Caco-2 (cell line): ENCODE measurements around the gene PLXDC2. TPM values are rescaled to one million over a fixed set of nuclear protein-coding genes. Genes with fewer than 3 reads are reported as not detected.

Experiments used
- BruUV-seq: library from RNA; stranded (reverse); fragments of 400-500 nt; replicated peaks from 2 replicates; lab custom pipeline; 2021; lab: Mats Ljungman, UMichigan
- CTCF ChIA-PET: fragments of 300-600 bp; sonication (Branson Sonifier 250); formaldehyde crosslinking; loops from one replicate; lab custom pipeline; 2022; ENCODE audit warnings: antibody characterized with exemption; lab: Charles Lee
- POLR2A ChIA-PET: fragments of 300-600 bp; sonication (Branson Sonifier 250); formaldehyde crosslinking; loops from one replicate; lab custom pipeline; 2022; ENCODE audit warnings: antibody characterized with exemption; lab: Charles Lee
- DNase-seq, 2 experiments: peaks; one replicate each; pipeline versions ENCODE4 v3.0.0 to v3.0.0-alpha.2; 2020 to 2022
- H3K27me3 ChIP-seq: replicated peaks from 2 replicates; pipeline ENCODE4 v1.6.0; 2011; ENCODE audit warnings: low read length; ENCODE audit not compliant: control insufficient read depth, insufficient read depth
- H3K36me3 ChIP-seq: 2 replicates; pipeline ENCODE4 v1.5.1; 2011; ENCODE audit warnings: low read length; ENCODE audit not compliant: control insufficient read depth, insufficient read depth
- H3K4me1 ChIP-seq: fragments of 250-450 bp; sonication (Bioruptor Pico); 2 replicates; pipeline ENCODE4 v1.5.1; 2020; ENCODE audit warnings: mild to moderate bottlenecking
- H3K4me3 ChIP-seq: 2 replicates; pipeline ENCODE4 v1.5.1; 2011; ENCODE audit warnings: low read depth, mild to moderate bottlenecking, control low read depth, low read length
- H3K9me3 ChIP-seq: fragments of 250-450 bp; sonication (Bioruptor Pico); 2 replicates; pipeline ENCODE4 v1.5.1; 2020; ENCODE audit warnings: mild to moderate bottlenecking, moderate library complexity
- H3K27ac Mint-ChIP-seq: one replicate; pipeline ENCODE4 v1.8.0; 2022; ENCODE audit warnings: mixed read lengths; ENCODE audit not compliant: unreplicated experiment
- H3K27me3 Mint-ChIP-seq: one replicate; pipeline ENCODE4 v1.8.0; 2022; ENCODE audit warnings: mixed read lengths; ENCODE audit not compliant: insufficient read depth, unreplicated experiment
- H3K36me3 Mint-ChIP-seq: one replicate; pipeline ENCODE4 v1.8.0; 2022; ENCODE audit warnings: mild to moderate bottlenecking, mixed read lengths; ENCODE audit not compliant: insufficient read depth, unreplicated experiment
- H3K4me1 Mint-ChIP-seq: one replicate; pipeline ENCODE4 v1.8.0; 2022; ENCODE audit warnings: low read depth, mixed read lengths; ENCODE audit not compliant: unreplicated experiment
- H3K4me3 Mint-ChIP-seq: one replicate; pipeline ENCODE4 v1.8.0; 2022; ENCODE audit warnings: mild to moderate bottlenecking, moderate library complexity, mixed read lengths; ENCODE audit not compliant: unreplicated experiment
- H3K9me3 Mint-ChIP-seq: one replicate; pipeline ENCODE4 v1.8.0; 2022; ENCODE audit warnings: mixed read lengths; ENCODE audit not compliant: unreplicated experiment
- intact Hi-C: fragments of 100-400 bp; cut with micrococcal nuclease; formaldehyde crosslinking; loops from one replicate; pipeline ENCODE4 v1.10.0; 2022; ENCODE audit not compliant: unreplicated experiment
- total RNA-seq: library from RNA; stranded (reverse); gene quantifications from 2 replicates; pipeline ENCODE4 v1.2.3, GENCODE V29; 2022
- TF ChIP-seq, protein P1 (sequence below), 2 experiments: fragments of 200-600 bp in 1 of 2; IDR thresholded peaks; 1 replicate in 1 of 2; 2 replicates in 1 of 2; pipeline versions ENCODE4 v1.5.1 to v1.8.0; 2011 to 2022; ENCODE audit warnings: antibody characterized with exemption in 1 of 2, control low read depth in 1 of 2, inconsistent platforms in 1 of 2, low read depth in 1 of 2, low read length in 1 of 2, mild to moderate bottlenecking in 1 of 2, moderate library complexity in 1 of 2; ENCODE audit not compliant: insufficient read depth in 1 of 2, severe bottlenecking in 1 of 2, unreplicated experiment in 1 of 2

PLXDC2 gene
- total RNA-seq, 1 experiment from 2014 or later, result 0.54 TPM

GRCh38 chr10:20221356-20221755, 405.1 kb downstream of the PLXDC2 start:
- ChIA-PET CTCF (no interaction called here), POLR2A (no interaction called here)
- Histone ChIP-seq H3K4me3 (no peak overlapping the region), H3K36me3 (no peaks in the 10 kb centered on the region), H3K4me1 (no peaks in the 10 kb centered on the region), H3K27me3 (no peaks in the 10 kb centered on the region), H3K9me3 (no peaks in the 10 kb centered on the region)
- Mint-ChIP-seq H3K4me1 (no peaks in the 10 kb centered on the region), H3K27me3 (peaks cover under 1% of the 10 kb centered on the region), H3K27ac (no peak overlapping the region), H3K9me3 (no peaks in the 10 kb centered on the region), H3K36me3 (no peaks in the 10 kb centered on the region), H3K4me3 (no peak overlapping the region)
- intact Hi-C loops, result no loop called here
- DNase-seq, result no peak
- BruUV-seq, result no TSS peak
- TF ChIP-seq, protein P1, sequence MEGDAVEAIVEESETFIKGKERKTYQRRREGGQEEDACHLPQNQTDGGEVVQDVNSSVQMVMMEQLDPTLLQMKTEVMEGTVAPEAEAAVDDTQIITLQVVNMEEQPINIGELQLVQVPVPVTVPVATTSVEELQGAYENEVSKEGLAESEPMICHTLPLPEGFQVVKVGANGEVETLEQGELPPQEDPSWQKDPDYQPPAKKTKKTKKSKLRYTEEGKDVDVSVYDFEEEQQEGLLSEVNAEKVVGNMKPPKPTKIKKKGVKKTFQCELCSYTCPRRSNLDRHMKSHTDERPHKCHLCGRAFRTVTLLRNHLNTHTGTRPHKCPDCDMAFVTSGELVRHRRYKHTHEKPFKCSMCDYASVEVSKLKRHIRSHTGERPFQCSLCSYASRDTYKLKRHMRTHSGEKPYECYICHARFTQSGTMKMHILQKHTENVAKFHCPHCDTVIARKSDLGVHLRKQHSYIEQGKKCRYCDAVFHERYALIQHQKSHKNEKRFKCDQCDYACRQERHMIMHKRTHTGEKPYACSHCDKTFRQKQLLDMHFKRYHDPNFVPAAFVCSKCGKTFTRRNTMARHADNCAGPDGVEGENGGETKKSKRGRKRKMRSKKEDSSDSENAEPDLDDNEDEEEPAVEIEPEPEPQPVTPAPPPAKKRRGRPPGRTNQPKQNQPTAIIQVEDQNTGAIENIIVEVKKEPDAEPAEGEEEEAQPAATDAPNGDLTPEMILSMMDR (IDR thresholded peaks at IDR 0.05; ENCODE audit: insufficient read depth in 1 of 2, low read depth in 1 of 2, low read length in 1 of 2, severe bottlenecking in 1 of 2, unreplicated experiment in 1 of 2), result no peak

- BruUV-seq, result no TSS peak
- DNase-seq, result no peak
- H3K27me3 Mint-ChIP-seq, result peaks cover 2% of the 10 kb centered on the region
- H3K4me3 ChIP-seq, result no peak overlapping the region
- H3K36me3 ChIP-seq, result no peaks in the 10 kb centered on the region
- no peaks in the 10 kb centered on the region for H3K4me1 Mint-ChIP-seq
- H3K9me3 Mint-ChIP-seq, result no peaks in the 10 kb centered on the region
- no peak overlapping the region for H3K27ac Mint-ChIP-seq
- H3K27me3 ChIP-seq, result no peaks in the 10 kb centered on the region
- H3K4me1 ChIP-seq, result no peaks in the 10 kb centered on the region
- ChIA-PET POLR2A (no interaction called here), CTCF (no interaction called here)
- H3K9me3 ChIP-seq, result no peaks in the 10 kb centered on the region
- TF ChIP-seq, protein P1 (IDR thresholded peaks at IDR 0.05; ENCODE audit: insufficient read depth in 1 of 2, low read depth in 1 of 2, low read length in 1 of 2, severe bottlenecking in 1 of 2, unreplicated experiment in 1 of 2), result no peak
- intact Hi-C loops, result no loop called here
- no peaks in the 10 kb centered on the region for H3K36me3 Mint-ChIP-seq
- H3K4me3 Mint-ChIP-seq, result no peak overlapping the region
Observed at GRCh38 chr10:20228729-20229128, 412.5 kb downstream of the PLXDC2 start.

GRCh38 chr10:20232079-20232705, 416.0 kb downstream of the PLXDC2 start:
- Histone ChIP-seq H3K4me3 (no peak overlapping the region), H3K9me3 (no peaks in the 10 kb centered on the region), H3K4me1 (no peaks in the 10 kb centered on the region), H3K27me3 (no peaks in the 10 kb centered on the region), H3K36me3 (no peaks in the 10 kb centered on the region)
- no peaks in the 10 kb centered on the region for H3K9me3 Mint-ChIP-seq
- no peak overlapping the region for H3K4me3 Mint-ChIP-seq
- H3K27ac Mint-ChIP-seq, result no peak overlapping the region
- ChIA-PET CTCF (no interaction called here), POLR2A (no interaction called here)
- no TSS peak for BruUV-seq
- intact Hi-C loops, result no loop called here
- H3K36me3 Mint-ChIP-seq, result no peaks in the 10 kb centered on the region
- TF ChIP-seq, protein P1 (IDR thresholded peaks at IDR 0.05; ENCODE audit: insufficient read depth in 1 of 2, low read depth in 1 of 2, low read length in 1 of 2, severe bottlenecking in 1 of 2, unreplicated experiment in 1 of 2), result no peak
- no peak for DNase-seq
- H3K27me3 Mint-ChIP-seq, result peaks cover 2% of the 10 kb centered on the region
- no peaks in the 10 kb centered on the region for H3K4me1 Mint-ChIP-seq
